H9 (cell line): ENCODE data around the gene RNU6-1. TPM values are rescaled to one million over a fixed set of nuclear protein-coding genes. Genes with fewer than 3 reads are reported as not detected.

ENCODE experiments used
- DNase-seq: peaks from one replicate; pipeline ENCODE4 v3.0.0-alpha.2; 2017
- H2AFZ ChIP-seq: one replicate; pipeline ENCODE4 v1.6.1; 2013; ENCODE audit warnings: mild to moderate bottlenecking, low read length, control low read depth, moderate library complexity
- H2AK5ac ChIP-seq: 2 replicates; pipeline ENCODE4 v1.6.1; 2013; ENCODE audit warnings: low read length, control low read depth, mixed read lengths; ENCODE audit not compliant: insufficient read length
- H2BK120ac ChIP-seq: one replicate; pipeline ENCODE4 v1.6.1; 2013; ENCODE audit warnings: low read depth, mild to moderate bottlenecking, low read length, control low read depth, inconsistent platforms; ENCODE audit not compliant: poor library complexity, severe bottlenecking
- H2BK12ac ChIP-seq: 2 replicates; pipeline ENCODE4 v1.6.1; 2013; ENCODE audit warnings: low read length, control low read depth, mixed read lengths, low read depth; ENCODE audit not compliant: insufficient read length
- H2BK15ac ChIP-seq: 2 replicates; pipeline ENCODE4 v1.6.1; 2013; ENCODE audit warnings: low read depth, low read length, control low read depth
- H2BK20ac ChIP-seq: one replicate; pipeline ENCODE4 v1.6.1; 2013; ENCODE audit warnings: low read depth, mild to moderate bottlenecking, low read length, control low read depth, inconsistent platforms; ENCODE audit not compliant: poor library complexity, severe bottlenecking
- H2BK5ac ChIP-seq: 2 replicates; pipeline ENCODE4 v1.6.1; 2013; ENCODE audit warnings: low read length, control low read depth, mixed read lengths; ENCODE audit not compliant: insufficient read length
- H3K14ac ChIP-seq: 2 replicates; pipeline ENCODE4 v1.6.1; 2013; ENCODE audit warnings: low read length, control low read depth; ENCODE audit not compliant: insufficient read depth
- H3K18ac ChIP-seq: 2 replicates; pipeline ENCODE4 v1.6.1; 2013; ENCODE audit warnings: low read depth, mild to moderate bottlenecking, mixed read lengths, low read length, control low read depth; ENCODE audit not compliant: insufficient read length
- H3K23ac ChIP-seq: 2 replicates; pipeline ENCODE4 v1.6.1; 2013; ENCODE audit warnings: low read length, control low read depth, mixed read lengths, low read depth; ENCODE audit not compliant: insufficient read length
- H3K23me2 ChIP-seq: 2 replicates; pipeline ENCODE4 v1.6.1; 2013; ENCODE audit warnings: low read depth, mild to moderate bottlenecking, mixed read lengths, low read length, control low read depth; ENCODE audit not compliant: insufficient read length, poor library complexity, severe bottlenecking
- H3K27ac ChIP-seq: 2 replicates; pipeline ENCODE4 v1.5.1; 2013; ENCODE audit warnings: low read length, control low read depth, mixed read lengths, low read depth; ENCODE audit not compliant: insufficient read length
- H3K27me3 ChIP-seq: 2 replicates; pipeline ENCODE4 v1.6.1; 2013; ENCODE audit warnings: low read length, control low read depth, inconsistent platforms; ENCODE audit not compliant: insufficient read depth
- H3K4ac ChIP-seq: 2 replicates; pipeline ENCODE4 v1.6.1; 2013; ENCODE audit warnings: low read depth, mild to moderate bottlenecking, control low read depth, inconsistent platforms, low read length, moderate library complexity
- H3K4me1 ChIP-seq: 2 replicates; pipeline ENCODE4 v1.6.1; 2013; ENCODE audit warnings: low read length, control low read depth, inconsistent platforms; ENCODE audit not compliant: insufficient read depth
- H3K4me2 ChIP-seq: 2 replicates; pipeline ENCODE4 v1.6.1; 2013; ENCODE audit warnings: low read length, control low read depth, mixed read lengths; ENCODE audit not compliant: insufficient read length, insufficient read depth
- H3K56ac ChIP-seq: 2 replicates; pipeline ENCODE4 v1.6.1; 2013; ENCODE audit warnings: low read depth, mild to moderate bottlenecking, mixed read lengths, low read length, control low read depth; ENCODE audit not compliant: insufficient read length
- H3K79me1 ChIP-seq: 2 replicates; pipeline ENCODE4 v1.6.1; 2013; ENCODE audit warnings: low read depth, mild to moderate bottlenecking, moderate library complexity, low read length, control low read depth, inconsistent platforms; ENCODE audit not compliant: insufficient read depth, poor library complexity, severe bottlenecking
- H3K79me2 ChIP-seq: 2 replicates; pipeline ENCODE4 v1.6.1; 2013; ENCODE audit warnings: low read length, control low read depth, inconsistent platforms; ENCODE audit not compliant: insufficient read depth
- H3K9ac ChIP-seq: 2 replicates; pipeline ENCODE4 v1.6.1; 2013; ENCODE audit warnings: low read length, control low read depth, mixed read lengths; ENCODE audit not compliant: insufficient read length; ENCODE audit errors: extremely low read depth
- H3K9me3 ChIP-seq: one replicate; pipeline ENCODE4 v1.6.1; 2013; ENCODE audit warnings: low read depth, low read length, inconsistent platforms; ENCODE audit not compliant: control insufficient read depth
- H3T11ph ChIP-seq: one replicate; pipeline ENCODE4 v1.6.1; 2013; ENCODE audit warnings: mild to moderate bottlenecking, low read length, control low read depth, inconsistent platforms
- H4K20me1 ChIP-seq: one replicate; pipeline ENCODE4 v1.6.1; 2013; ENCODE audit not compliant: control insufficient read depth, insufficient read length, insufficient read depth
- H4K5ac ChIP-seq: 2 replicates; pipeline ENCODE4 v1.6.1; 2013; ENCODE audit warnings: low read depth, mild to moderate bottlenecking, mixed read lengths, low read length, control low read depth; ENCODE audit not compliant: insufficient read length
- H4K8ac ChIP-seq: replicated peaks from 2 replicates; pipeline ENCODE4 v1.6.1; 2013; ENCODE audit warnings: low read length, control low read depth, mixed read lengths, low read depth; ENCODE audit not compliant: insufficient read length
- H4K91ac ChIP-seq: 2 replicates; pipeline ENCODE4 v1.6.1; 2013; ENCODE audit warnings: low read depth, mild to moderate bottlenecking, moderate library complexity, mixed read lengths, low read length, control low read depth; ENCODE audit not compliant: insufficient read length
- H3K27ac Mint-ChIP-seq, 3 experiments: 2 replicates in 2 of 3; 3 replicates in 1 of 3; pipeline ENCODE4 v1.8.0; 2020 to 2021; ENCODE audit warnings: mixed read lengths in 3 of 3, mild to moderate bottlenecking in 1 of 3, moderate library complexity in 1 of 3
- H3K27me3 Mint-ChIP-seq: 2 replicates; pipeline ENCODE4 v1.8.0; 2021; ENCODE audit warnings: low read depth, mild to moderate bottlenecking, moderate library complexity, mixed read lengths
- H3K36me3 Mint-ChIP-seq, 3 experiments: 2 replicates in 2 of 3; 3 replicates in 1 of 3; pipeline ENCODE4 v1.8.0; 2020 to 2021; ENCODE audit warnings: low read depth in 3 of 3, mixed read lengths in 3 of 3; ENCODE audit not compliant: insufficient read depth in 1 of 3
- H3K4me1 Mint-ChIP-seq, 2 experiments: 2 replicates each; pipeline ENCODE4 v1.8.0; 2020; ENCODE audit warnings: mixed read lengths in 2 of 2
- H3K4me3 Mint-ChIP-seq, 2 experiments: 2 replicates in 1 of 2; 3 replicates in 1 of 2; pipeline ENCODE4 v1.8.0; 2020 to 2021; ENCODE audit warnings: mild to moderate bottlenecking in 2 of 2, mixed read lengths in 2 of 2, moderate library complexity in 1 of 2
- H3K9me3 Mint-ChIP-seq, 2 experiments: 2 replicates in 1 of 2; 3 replicates in 1 of 2; pipeline ENCODE4 v1.8.0; 2020; ENCODE audit warnings: mild to moderate bottlenecking in 2 of 2, mixed read lengths in 2 of 2, moderate library complexity in 1 of 2
- WGBS: extraction: QIAGEN DNeasy Blood & Tissue Kit; methylation state at CpG from one replicate; pipeline ENCODE4 v1.1.7; 2013; ENCODE audit warnings: missing lambda C conversion rate, low lambda C conversion rate, mixed read lengths; ENCODE audit not compliant: insufficient read length; ENCODE audit errors: extremely low coverage; 5-methylcytosine and 5-hydroxymethylcytosine counted together
- total RNA-seq: library from RNA; stranded (reverse); gene quantifications from 2 replicates; pipeline ENCODE4 v1.2.1, GENCODE V29; 2021
- TF ChIP-seq, protein P1 (sequence below): fragments of 200-600 bp; sonication (generic); conservative IDR thresholded peaks from 3 replicates; pipeline ENCODE4 v1.8.0; 2021; ENCODE audit warnings: antibody characterized with exemption, mild to moderate bottlenecking

The RNU6-1 gene
- total RNA-seq, 1 experiment from 2014 or later, result not detected

DNA sequence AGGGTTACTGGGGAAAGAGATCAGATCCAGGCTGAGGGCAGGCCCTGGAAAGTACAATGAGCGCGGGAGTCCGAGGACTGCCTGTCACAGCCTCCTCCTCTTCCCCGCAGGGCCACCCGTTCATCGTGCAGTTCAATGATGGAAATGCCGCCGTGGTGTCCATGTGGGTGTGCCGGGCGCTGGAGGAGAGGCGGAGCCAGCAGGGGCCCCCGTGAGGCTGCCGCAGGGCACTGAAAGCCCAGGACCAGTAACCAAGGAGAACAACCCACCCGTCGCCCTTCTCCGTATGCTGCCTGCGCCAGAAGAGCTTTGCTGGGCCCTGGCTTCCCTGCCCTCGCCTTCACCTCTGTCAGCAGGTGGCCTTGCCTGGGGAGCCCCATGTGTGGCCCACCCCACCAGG, 33.3 kb downstream of the RNU6-1 start:
- Histone ChIP-seq H3K79me2 (no peaks in the 10 kb centered on the region), H2BK20ac (no peak overlapping the region), H4K8ac (no peak overlapping the region), H3K27ac (no peak overlapping the region), H3K18ac (no peak overlapping the region), H2BK12ac (no peak overlapping the region), H4K5ac (no peak overlapping the region), H4K20me1 (no peaks in the 10 kb centered on the region), H2BK5ac (no peak overlapping the region), H2BK15ac (no peak overlapping the region), H3K9ac (no peak overlapping the region), H3K9me3 (no peaks in the 10 kb centered on the region), H2AFZ (no peak overlapping the region), H4K91ac (no peak overlapping the region), H3K4me1 (peaks cover 2% of the 10 kb centered on the region; the same call in 1 of the 2 replicates), H3K56ac (no peak overlapping the region), H3K27me3 (no peaks in the 10 kb centered on the region), H3K4ac (no peak overlapping the region), H3K4me2 (no peak overlapping the region), H3K79me1 (no peaks in the 10 kb centered on the region), H2BK120ac (no peak overlapping the region), H3K23me2 (no peaks in the 10 kb centered on the region), H3T11ph (no peak overlapping the region), H3K23ac (no peak overlapping the region), H2AK5ac (no peak overlapping the region), H3K14ac (no peak overlapping the region)
- H3K4me1 Mint-ChIP-seq, result peaks cover 14 to 24% of the 10 kb centered on the region in 2 experiments
- H3K9me3 Mint-ChIP-seq, result no peaks in the 10 kb centered on the region
- H3K4me3 Mint-ChIP-seq, result no peak overlapping the region
- no CpG with 5 or more reads among the region's 18 CpGs for WGBS
- peak; percentile 30 for DNase-seq
- H3K27me3 Mint-ChIP-seq, result no peaks in the 10 kb centered on the region; the same call in 1 of the 2 replicates
- TF ChIP-seq, protein P1, sequence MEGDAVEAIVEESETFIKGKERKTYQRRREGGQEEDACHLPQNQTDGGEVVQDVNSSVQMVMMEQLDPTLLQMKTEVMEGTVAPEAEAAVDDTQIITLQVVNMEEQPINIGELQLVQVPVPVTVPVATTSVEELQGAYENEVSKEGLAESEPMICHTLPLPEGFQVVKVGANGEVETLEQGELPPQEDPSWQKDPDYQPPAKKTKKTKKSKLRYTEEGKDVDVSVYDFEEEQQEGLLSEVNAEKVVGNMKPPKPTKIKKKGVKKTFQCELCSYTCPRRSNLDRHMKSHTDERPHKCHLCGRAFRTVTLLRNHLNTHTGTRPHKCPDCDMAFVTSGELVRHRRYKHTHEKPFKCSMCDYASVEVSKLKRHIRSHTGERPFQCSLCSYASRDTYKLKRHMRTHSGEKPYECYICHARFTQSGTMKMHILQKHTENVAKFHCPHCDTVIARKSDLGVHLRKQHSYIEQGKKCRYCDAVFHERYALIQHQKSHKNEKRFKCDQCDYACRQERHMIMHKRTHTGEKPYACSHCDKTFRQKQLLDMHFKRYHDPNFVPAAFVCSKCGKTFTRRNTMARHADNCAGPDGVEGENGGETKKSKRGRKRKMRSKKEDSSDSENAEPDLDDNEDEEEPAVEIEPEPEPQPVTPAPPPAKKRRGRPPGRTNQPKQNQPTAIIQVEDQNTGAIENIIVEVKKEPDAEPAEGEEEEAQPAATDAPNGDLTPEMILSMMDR, result no peak
- no peaks in the 10 kb centered on the region; a peak in 1 of 7 replicates for H3K36me3 Mint-ChIP-seq
- H3K27ac Mint-ChIP-seq, result no peak overlapping the region
